Right kidney (tissue), 1 donor: ENCODE results near the gene ANXA8.
"Not testable (repeated sequence)": the region's sequence is repeated elsewhere in the genome, so short reads cannot be mapped to it uniquely, and the experiment has no call there.

Experiments used
- DNase-seq: peaks from one replicate; pipeline ENCODE4 v3.0.0-alpha.2; 2016

ANXA8 gene

GRCh38 chr10:47462577-47463358 lies 21.1 kb downstream of the ANXA8 start:
- not testable (repeated sequence) for DNase-seq

DNA sequence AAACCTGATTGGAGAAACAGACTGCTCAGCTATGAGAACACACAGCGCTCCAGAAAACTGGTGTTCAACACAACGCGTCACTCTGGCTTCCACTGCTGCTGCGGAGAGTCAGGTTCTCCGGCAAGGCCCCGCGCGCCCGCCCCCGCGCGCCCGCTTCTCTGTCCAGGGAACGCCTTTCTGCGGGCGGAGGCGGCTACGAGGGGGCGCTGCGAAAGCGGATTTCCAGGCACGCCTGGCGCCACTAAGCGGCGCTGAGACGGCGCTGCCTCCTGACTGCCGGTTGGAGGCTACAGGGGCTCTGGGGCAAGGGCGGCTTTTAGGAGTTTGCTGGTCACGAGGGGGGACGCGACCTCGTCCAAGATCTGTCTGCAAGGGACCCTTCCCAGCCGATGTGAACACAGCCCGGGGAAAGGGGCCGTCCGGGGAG lies 22.6 kb downstream of the ANXA8 start:
- DNase-seq, result peak; percentile 60

GRCh38 chr10:47458466-47459154 lies 25.3 kb downstream of the ANXA8 start:
- DNase-seq, result no peak

DNA sequence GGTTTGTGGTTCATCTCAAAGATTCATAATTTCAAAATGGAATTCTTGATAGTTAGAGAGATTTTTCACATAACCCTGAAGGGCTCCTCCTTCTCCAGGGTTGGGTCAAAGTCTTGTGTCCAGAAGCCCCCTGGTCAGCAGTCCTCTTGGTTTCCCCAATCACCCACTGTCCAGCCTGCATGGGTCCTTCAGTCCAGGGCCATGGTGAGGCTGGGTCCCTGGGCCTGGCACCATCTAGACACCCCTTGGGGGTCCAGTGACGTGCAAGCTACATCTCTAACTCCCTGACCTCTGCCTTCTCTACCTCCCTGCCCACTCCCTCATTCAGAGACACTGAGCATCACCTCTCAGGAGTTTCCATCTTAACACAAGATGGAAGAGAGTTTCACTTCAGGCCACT lies 26.1 kb downstream of the ANXA8 start:
- DNase-seq, result no peak

- DNase-seq, result no peak
Measured at GRCh38 chr10:47457528-47457820, 26.4 kb downstream of the ANXA8 start.

DNA sequence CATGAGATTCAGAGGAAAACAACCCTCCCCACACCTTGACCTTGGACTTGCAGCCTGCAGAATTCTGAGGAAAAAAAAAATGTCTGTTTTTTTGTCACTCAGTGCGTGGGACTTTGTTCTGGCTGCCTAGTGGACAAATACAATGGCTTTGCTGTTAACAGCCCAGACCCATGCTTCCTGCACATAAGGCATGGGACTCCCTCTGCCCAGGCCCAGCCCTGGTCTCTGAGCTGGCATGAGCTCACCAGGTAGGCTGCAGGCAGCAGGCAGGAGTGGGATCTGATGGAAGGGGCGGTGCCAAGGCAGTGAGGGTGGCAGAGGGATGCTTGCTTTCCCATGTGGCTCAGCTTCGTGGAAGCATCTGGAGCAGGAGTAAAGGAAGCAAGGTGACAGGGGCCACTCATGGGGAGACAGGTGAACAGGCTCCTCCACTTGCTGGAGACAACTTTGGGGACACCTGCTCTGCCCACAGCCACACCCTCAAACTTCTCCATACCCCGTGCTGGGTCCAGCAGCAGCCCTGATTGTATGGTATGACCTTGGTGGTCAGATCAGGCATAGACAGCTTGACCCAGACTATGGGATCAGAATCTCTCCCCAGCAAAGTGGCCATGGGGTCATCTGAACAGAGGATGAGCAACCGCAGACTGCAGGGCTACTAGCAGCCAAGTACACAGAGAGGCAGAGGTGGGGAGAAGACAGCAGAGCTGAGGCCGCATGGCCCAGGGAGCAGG lies 27.0 kb downstream of the ANXA8 start:
- no peak for DNase-seq

GRCh38 chr10:47456079-47456785 lies 27.7 kb downstream of the ANXA8 start:
- no peak for DNase-seq

DNA sequence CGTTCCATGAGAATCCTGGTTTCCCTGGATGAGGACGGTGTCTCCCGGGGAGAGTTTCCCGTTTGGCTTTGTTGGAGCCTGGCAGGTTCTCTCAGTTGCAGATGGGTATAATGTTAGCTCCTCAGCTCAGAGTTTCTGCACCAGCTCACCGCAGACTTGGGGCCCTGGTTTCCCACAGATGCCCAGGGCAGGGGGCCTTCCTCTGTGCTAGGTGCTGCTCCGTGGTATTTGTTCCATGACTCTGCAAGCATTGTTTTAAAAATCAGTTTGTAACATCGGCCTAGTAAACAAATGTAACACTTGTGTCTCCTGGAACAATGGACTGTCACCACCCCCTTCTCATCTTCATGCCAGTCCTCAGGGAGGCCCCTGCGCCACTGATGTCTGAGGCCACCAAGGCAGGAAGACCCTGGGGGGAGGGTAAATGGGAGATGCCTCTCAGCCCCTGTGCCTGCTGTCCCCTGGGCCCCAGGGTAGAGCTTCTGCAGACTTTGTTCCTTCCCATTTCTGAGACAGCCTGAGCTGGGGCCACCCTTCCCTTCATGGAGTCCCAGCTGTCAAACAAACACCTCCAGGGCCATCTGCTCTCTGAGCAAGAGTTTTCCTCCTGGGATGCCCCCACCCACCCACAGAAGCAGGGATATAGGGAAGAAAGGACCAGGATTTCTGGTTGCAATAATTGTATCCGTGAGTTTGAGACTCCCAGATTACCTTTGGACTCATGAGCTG lies 28.4 kb downstream of the ANXA8 start:
- not testable (repeated sequence) for DNase-seq

GRCh38 chr10:47454780-47455058 lies 29.2 kb downstream of the ANXA8 start:
- no peak for DNase-seq

- no peak for DNase-seq
Measured at GRCh38 chr10:47454008-47454779, 29.7 kb downstream of the ANXA8 start.

DNA sequence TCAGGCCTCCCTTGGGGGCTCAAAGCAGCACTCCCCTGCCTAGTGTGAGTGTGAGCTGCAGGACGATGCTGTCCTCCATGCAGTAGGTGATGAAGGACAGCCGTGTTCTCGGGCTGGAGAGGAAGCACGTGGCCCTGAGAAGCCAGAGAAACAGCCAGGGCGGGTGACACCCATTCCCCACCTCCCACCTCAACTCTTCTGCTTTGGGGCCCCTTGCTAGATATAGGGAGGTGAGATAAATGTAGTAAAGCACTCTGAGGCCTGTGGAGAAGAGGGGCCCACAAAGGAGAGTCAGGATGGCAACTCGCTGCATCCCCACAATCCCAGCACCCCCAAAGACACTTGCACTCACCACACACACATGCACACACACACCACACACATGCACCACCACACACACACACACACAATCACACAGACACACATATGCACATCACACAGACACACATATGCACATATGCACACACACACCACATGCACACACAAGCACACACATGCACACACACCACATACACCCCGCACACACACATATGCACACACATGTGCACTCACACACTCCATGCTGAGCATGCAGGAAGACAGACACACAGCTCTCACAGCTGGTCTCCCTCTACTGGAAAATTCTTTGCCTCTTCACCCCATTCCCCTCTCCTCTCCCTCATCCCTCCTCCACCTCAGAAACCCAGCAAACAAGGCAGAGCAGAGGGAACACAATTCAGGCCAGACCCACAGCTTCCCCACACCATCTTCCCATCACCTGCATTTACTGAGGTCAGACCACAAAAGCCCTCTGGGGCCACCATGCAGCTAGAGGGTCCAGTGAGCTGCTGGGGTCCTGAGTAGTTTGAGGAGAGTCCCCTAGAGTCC lies 30.5 kb downstream of the ANXA8 start:
- DNase-seq, result no peak

GRCh38 chr10:47452495-47453140 lies 31.3 kb downstream of the ANXA8 start:
- no peak for DNase-seq

- no peak for DNase-seq
Measured at GRCh38 chr10:47451998-47452494, 31.9 kb downstream of the ANXA8 start.

- no peak for DNase-seq
Measured at GRCh38 chr10:47451273-47451997, 32.5 kb downstream of the ANXA8 start.

DNA sequence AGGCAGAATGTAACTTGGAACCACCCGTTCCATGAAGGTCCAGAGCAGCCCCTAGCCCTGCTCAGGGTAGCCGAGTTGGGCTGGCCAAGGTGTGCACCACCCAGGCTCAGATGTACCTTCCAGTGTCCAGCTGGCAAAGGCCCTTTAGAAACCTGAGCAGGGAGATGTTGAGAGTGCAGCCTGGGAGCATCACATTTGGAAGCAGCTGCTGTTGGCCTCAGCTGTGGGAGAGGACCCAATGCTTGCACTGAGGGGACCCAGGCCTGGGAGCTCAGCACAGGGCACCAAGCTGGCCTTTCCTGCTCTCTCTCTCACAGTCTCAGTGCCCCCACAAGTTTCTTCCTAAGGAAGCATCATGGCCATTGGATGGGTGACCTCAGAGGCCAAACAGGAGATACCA lies 33.5 kb downstream of the ANXA8 start:
- DNase-seq, result no peak

DNA sequence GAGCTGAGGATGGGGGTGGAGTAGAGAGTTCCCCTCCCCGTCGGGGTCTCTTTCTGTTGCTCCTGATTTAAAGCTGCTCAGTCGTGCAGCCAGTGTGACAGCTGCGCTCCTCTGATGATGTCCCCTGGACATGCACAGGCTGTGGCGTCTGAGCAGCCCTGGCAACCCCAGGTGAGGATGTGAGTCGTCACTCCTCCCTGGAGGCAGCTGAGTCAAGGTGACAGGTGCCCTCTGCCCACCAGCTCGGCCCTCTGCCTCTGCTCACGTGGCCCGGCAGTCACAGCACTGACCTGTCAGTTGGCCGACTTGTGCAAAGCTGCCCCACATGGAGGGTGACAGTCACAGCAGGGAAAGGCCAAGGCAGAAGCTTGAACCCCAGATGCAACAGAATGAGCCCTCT lies 33.9 kb downstream of the ANXA8 start:
- no peak for DNase-seq

DNA sequence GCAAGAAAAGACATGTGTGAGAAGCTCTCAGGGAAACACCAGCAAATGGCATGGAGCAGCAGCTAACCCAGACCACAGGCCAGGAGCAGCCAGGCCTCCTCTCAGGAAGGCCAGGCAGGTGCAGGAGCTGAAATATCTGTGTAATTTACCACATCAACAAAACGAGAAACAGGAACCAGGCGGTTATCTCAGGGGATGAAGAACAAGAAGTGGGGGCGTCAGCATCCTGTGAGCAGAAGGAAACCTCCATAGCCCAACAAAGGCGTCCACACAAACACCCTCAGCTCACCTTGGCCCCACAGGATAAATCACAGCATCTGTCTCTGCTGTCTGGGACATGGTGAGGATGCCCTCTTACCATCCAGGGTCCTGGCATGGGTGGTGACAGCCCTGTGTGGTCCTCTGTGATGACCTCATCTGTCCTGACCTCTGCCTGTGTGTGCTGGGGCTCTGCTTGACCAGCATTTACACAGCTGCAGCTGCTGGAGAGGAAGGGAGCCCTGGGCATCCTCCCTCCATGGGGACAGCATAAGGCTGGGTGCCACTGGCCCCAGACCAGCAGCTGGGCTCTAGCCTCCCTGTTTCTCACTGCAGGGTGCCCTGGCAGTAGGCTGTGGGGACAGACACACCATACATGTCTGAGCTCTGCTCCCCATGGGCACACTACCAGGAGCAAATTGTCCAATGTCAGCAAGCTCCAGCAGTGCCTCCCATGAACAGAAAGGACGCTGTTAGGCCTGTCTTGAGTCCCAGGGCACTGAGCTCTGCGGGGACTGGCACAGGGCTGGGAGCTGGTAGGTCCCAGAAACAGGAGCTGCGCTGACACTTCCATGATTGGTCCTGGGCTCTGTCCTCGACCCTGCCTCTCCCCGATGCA lies 34.6 kb downstream of the ANXA8 start:
- DNase-seq, result no peak

- DNase-seq, result no peak
Measured at GRCh38 chr10:47447705-47448104, 36.2 kb downstream of the ANXA8 start.
